NCI-H2081 treated with DMSO at 0.1 percent for 48 hours (cell line): ENCODE results near the gene USP17L18.
"Not testable (repeated sequence)": the region's sequence is repeated elsewhere in the genome, so short reads cannot be mapped to it uniquely, and the experiment has no call there.

Source experiments
- DNase-seq: peaks from one replicate; lab custom pipeline; 2025; lab: John Stamatoyannopoulos, UW

Gene USP17L18, protein sequence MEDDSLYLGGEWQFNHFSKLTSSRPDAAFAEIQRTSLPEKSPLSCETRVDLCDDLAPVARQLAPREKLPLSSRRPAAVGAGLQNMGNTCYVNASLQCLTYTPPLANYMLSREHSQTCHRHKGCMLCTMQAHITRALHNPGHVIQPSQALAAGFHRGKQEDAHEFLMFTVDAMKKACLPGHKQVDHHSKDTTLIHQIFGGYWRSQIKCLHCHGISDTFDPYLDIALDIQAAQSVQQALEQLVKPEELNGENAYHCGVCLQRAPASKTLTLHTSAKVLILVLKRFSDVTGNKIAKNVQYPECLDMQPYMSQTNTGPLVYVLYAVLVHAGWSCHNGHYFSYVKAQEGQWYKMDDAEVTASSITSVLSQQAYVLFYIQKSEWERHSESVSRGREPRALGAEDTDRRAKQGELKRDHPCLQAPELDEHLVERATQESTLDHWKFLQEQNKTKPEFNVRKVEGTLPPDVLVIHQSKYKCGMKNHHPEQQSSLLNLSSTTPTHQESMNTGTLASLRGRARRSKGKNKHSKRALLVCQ

DNA sequence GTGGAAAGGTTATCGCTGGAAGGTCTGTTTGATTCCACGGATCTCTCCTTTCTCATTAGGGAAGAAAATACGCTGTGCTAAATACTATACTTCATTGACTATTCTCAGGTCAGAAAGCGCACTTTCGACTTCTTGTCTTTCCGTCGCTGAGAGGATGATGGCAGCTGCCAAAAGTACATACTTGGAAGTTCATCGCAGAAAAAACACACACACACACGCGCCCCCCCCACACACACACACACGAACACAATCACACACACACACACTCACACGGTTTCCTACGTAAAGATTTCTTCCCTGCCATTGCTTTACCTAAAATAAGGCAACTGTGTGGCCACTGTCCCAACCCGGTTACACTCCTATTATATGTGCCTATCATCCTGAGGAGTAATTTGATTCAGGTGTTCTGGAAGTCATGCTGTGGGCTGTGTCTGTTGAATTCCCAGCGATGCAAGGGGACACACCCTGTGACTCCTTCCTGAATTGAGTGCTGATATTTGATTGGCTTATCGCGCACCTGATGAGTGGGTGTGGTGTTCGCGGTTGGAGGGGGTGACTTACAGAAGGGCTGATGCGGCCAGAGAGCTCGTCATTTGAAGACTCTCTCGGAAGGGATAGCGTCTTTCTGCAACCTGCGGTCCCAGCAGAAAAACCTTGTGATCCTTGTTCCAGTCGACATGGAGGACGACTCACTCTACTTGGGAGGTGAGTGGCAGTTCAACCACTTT lies at the start of gene USP17L18:
USP17L18 (plus strand) TSS at position 678 of the 728 bp plus-strand sequence; CDS start at position 678, 0 bp downstream.
- DNase-seq, result not testable (repeated sequence)

- DNase-seq, result not testable (repeated sequence)
These were observed 38.1 kb upstream of the USP17L18 start, which contains the start of gene USP17L10 for GRCh38 chr4:9210357-9210756. Gene USP17L10, plus strand, starts transcription at chr4:9210657. Its CDS starts 0 bp downstream, at chr4:9210657.

DNA sequence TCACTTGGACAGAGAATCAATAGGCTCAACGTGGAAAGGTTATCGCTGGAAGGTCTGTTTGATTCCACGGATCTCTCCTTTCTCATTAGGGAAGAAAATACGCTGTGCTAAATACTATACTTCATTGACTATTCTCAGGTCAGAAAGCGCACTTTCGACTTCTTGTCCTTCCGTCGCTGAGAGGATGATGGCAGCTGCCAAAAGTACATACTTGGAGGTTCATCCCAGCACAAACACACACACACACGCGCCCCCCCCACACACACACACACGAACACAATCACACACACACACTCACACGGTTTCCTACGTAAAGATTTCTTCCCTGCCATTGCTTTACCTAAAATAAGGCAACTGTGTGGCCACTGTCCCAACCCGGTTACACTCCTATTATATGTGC lies 33.7 kb upstream of the USP17L18 start:
- not testable (repeated sequence) for DNase-seq

GRCh38 chr4:9215105-9215504 lies 33.3 kb upstream of the USP17L18 start, which contains the start of gene USP17L11:
Gene USP17L11, plus strand, starts transcription at chr4:9215405. Its CDS starts 0 bp downstream, at chr4:9215405.
- not testable (repeated sequence) for DNase-seq

- not testable (repeated sequence) for DNase-seq
These were observed 28.6 kb upstream of the USP17L18 start, which contains the start of gene USP17L12 for GRCh38 chr4:9219852-9220251. Gene USP17L12, plus strand, starts transcription at chr4:9220152. Its CDS starts 0 bp downstream, at chr4:9220152.

DNA sequence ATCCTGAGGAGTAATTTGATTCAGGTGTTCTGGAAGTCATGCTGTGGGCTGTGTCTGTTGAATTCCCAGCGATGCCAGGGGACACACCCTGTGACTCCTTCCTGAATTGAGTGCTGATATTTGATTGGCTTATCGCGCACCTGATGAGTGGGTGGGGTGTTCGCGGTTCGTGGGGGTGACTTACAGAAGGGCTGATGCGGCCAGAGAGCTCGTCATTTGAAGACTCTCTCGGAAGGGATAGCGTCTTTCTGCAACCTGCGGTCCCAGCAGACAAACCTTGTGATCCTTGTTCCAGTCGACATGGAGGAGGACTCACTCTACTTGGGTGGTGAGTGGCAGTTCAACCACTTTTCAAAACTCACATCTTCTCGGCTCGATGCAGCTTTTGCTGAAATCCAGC lies 23.8 kb upstream of the USP17L18 start, which contains the start of gene USP17L13:
USP17L13 (plus strand) TSS at position 301 of the 400 bp plus-strand sequence; CDS start at position 301, 0 bp downstream.
- not testable (repeated sequence) for DNase-seq

GRCh38 chr4:9230249-9230648 lies 18.2 kb upstream of the USP17L18 start:
- DNase-seq, result not testable (repeated sequence)

GRCh38 chr4:9234085-9234484 lies 14.3 kb upstream of the USP17L18 start, which contains the start of gene USP17L15:
Gene USP17L15, plus strand, starts transcription at chr4:9234385. Its CDS starts 0 bp downstream, at chr4:9234385.
- not testable (repeated sequence) for DNase-seq

DNA sequence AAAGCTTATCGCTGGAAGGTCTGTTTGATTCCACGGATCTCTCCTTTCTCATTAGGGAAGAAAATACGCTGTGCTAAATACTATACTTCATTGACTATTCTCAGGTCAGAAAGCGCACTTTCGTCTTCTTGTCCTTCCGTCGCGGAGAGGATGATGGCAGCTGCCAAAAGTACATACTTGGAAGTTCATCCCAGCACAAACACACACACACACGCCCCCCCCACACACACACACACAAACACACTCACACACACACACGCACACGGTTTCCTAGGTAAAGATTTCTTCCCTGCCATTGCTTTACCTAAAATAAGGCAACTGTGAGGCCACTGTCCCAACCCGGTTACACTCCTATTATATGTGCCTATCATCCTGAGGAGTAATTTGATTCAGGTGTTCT lies 10.0 kb upstream of the USP17L18 start:
- not testable (repeated sequence) for DNase-seq

- not testable (repeated sequence) for DNase-seq
These were observed 4.9 kb upstream of the USP17L18 start, which contains the start of gene USP17L17 for GRCh38 chr4:9243579-9243978. Gene USP17L17, plus strand, starts transcription at chr4:9243879. Its CDS starts 0 bp downstream, at chr4:9243879.

- not testable (repeated sequence) for DNase-seq
These were observed 4.6 kb downstream of the USP17L18 start, which contains the start of gene USP17L19 for GRCh38 chr4:9253078-9253477. Gene USP17L19, plus strand, starts transcription at chr4:9253378. Its CDS starts 0 bp downstream, at chr4:9253378.

DNA sequence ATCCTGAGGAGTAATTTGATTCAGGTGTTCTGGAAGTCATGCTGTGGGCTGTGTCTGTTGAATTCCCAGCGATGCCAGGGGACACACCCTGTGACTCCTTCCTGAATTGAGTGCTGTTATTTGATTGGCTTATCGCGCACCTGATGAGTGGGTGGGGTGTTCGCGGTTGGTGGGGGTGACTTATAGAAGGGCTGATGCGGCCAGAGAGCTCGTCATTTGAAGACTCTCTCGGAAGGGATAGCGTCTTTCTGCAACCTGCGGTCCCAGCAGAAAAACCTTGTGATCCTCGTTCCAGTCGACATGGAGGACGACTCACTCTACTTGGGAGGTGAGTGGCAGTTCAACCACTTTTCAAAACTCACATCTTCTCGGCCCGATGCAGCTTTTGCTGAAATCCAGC lies 9.4 kb downstream of the USP17L18 start, which contains the start of gene USP17L20:
USP17L20 (plus strand) TSS at position 301 of the 400 bp plus-strand sequence; CDS start at position 301, 0 bp downstream.
- DNase-seq, result not testable (repeated sequence)

GRCh38 chr4:9262572-9262971 lies 14.1 kb downstream of the USP17L18 start, which contains the start of gene USP17L21:
Gene USP17L21, plus strand, starts transcription at chr4:9262872. Its CDS starts 0 bp downstream, at chr4:9262872.
- DNase-seq, result not testable (repeated sequence)

- DNase-seq, result not testable (repeated sequence)
These were observed 18.9 kb downstream of the USP17L18 start, which contains the start of gene USP17L22 for GRCh38 chr4:9267319-9267718. Gene USP17L22, plus strand, starts transcription at chr4:9267619. Its CDS starts 0 bp downstream, at chr4:9267619.

- DNase-seq, result not testable (repeated sequence)
These were observed 23.3 kb downstream of the USP17L18 start for GRCh38 chr4:9271719-9272118.
